D721Med (cell line): ENCODE data around the gene MPZL1.

ENCODE experiments used
- DNase-seq: peaks from one replicate; pipeline ENCODE4 v3.0.0; 2011; ENCODE audit warnings: low spot score; ENCODE audit not compliant: insufficient read length
- FAIRE-seq: peaks from 2 replicates; lab custom pipeline; 2011; peaks lifted over from hg19 to GRCh38; lab: Jason Lieb, UNC
- CTCF ChIP-seq: IDR thresholded peaks from 2 replicates; pipeline ENCODE4 v1.5.1; 2012; ENCODE audit warnings: mild to moderate bottlenecking, control low read depth; ENCODE audit not compliant: insufficient read depth; ENCODE audit errors: missing control alignments

Gene MPZL1

GRCh38 chr1:167704715-167705114 lies 17.1 kb upstream of the MPZL1 start:
- DNase-seq (no peak), FAIRE-seq (no peak)
- TF ChIP-seq CTCF: no peak

GRCh38 chr1:167705250-167705649 lies 16.5 kb upstream of the MPZL1 start:
- TF ChIP-seq CTCF: no peak
- DNase-seq (no peak), FAIRE-seq (no peak)

GRCh38 chr1:167706363-167706762 lies 15.4 kb upstream of the MPZL1 start:
- DNase-seq (no peak), FAIRE-seq (no peak)
- TF ChIP-seq CTCF: no peak

- no peak for DNase-seq
- peak; percentile 84 for FAIRE-seq
- TF ChIP-seq CTCF: no peak
Measured at GRCh38 chr1:167706931-167707877, 14.6 kb upstream of the MPZL1 start.

GRCh38 chr1:167707942-167708341 lies 13.8 kb upstream of the MPZL1 start:
- TF ChIP-seq CTCF: no peak
- FAIRE-seq: no peak

GRCh38 chr1:167708940-167709389 lies 12.8 kb upstream of the MPZL1 start:
- no peak for FAIRE-seq

More at GRCh38 chr1:167707942-167708341, 13.8 kb upstream of the MPZL1 start:
- no peak for DNase-seq

More at GRCh38 chr1:167708940-167709389, 12.8 kb upstream of the MPZL1 start:
- TF ChIP-seq CTCF: no peak
- no peak for DNase-seq
